ENCODE results near the gene RANBP10. TPM values are rescaled to one million over a fixed set of nuclear protein-coding genes. Genes with fewer than 3 reads are reported as not detected.

Gene RANBP10
- 14.7 TPM for total RNA-seq
- long read RNA-seq, full-length matches to known transcripts: 4 of 12 reads
- long read RNA-seq, partial matches to known transcripts: 3 of 12 reads
- long read RNA-seq, other reads (novel, unspliced or antisense): 5 of 12 reads

GRCh38 chr16:67806428-67807147, at the start of gene RANBP10, which contains the start of gene TSNAXIP1:
RANBP10 (minus strand) TSS chr16:67806560; CDS start chr16:67806536, 24 bp downstream.
TSNAXIP1 (plus strand) TSS chr16:67806889; CDS start chr16:67807150, 261 bp downstream.
- no peak for TF ChIP-seq CTCF (IDR thresholded peaks at IDR 0.05; ENCODE audit: borderline replicate concordance)
- DNase-seq: peak; percentile 96
- H3K4me3 ChIP-seq: peak within 1 kb of the TSS; percentile 93
- H3K9me3 ChIP-seq (replicated peaks): no peaks in the 10 kb centered on the region
- H3K27me3 ChIP-seq (ENCODE audit: low read depth): no peaks in the 10 kb centered on the region
- peaks cover 22% of the 10 kb centered on the region for H3K36me3 ChIP-seq
- H3K27ac ChIP-seq (replicated peaks): peak within 1 kb of the TSS; percentile 90
- intact Hi-C loops (cut with micrococcal nuclease): loop anchor here (5.0 to 10.0 kb wide), 2 partner anchors 84 to 132 kb away; no protein-coding TSS in a partner anchor
- H3K4me1 ChIP-seq: peaks cover 32% of the 10 kb centered on the region

- Histone ChIP-seq H3K4me1 (peaks cover 67% of the 10 kb centered on the region), H3K27ac (replicated peaks) (peak overlapping the region; percentile 93), H3K9me3 (replicated peaks) (no peaks in the 10 kb centered on the region), H3K4me3 (no peak overlapping the region), H3K27me3 (ENCODE audit: low read depth) (no peaks in the 10 kb centered on the region), H3K36me3 (peaks cover 8% of the 10 kb centered on the region)
- intact Hi-C loops (cut with micrococcal nuclease): no loop called here
- no peak for TF ChIP-seq CTCF (IDR thresholded peaks at IDR 0.05; ENCODE audit: borderline replicate concordance)
- no peak for DNase-seq
Measured at GRCh38 chr16:67855789-67856188, 49.4 kb upstream of the RANBP10 start.

- Histone ChIP-seq H3K4me1 (peaks cover 55% of the 10 kb centered on the region), H3K27ac (replicated peaks) (no peak overlapping the region), H3K4me3 (no peak overlapping the region), H3K9me3 (replicated peaks) (no peaks in the 10 kb centered on the region), H3K36me3 (no peaks in the 10 kb centered on the region), H3K27me3 (ENCODE audit: low read depth) (no peaks in the 10 kb centered on the region)
- intact Hi-C loops (cut with micrococcal nuclease): no loop called here
- TF ChIP-seq CTCF (IDR thresholded peaks at IDR 0.05; ENCODE audit: borderline replicate concordance): no peak
- no peak for DNase-seq
Measured at GRCh38 chr16:67853670-67854069, 47.3 kb upstream of the RANBP10 start.

- no peak for DNase-seq
- H3K4me1 ChIP-seq: peaks cover 62% of the 10 kb centered on the region
- intact Hi-C loops (cut with micrococcal nuclease): no loop called here
- H3K27ac ChIP-seq (replicated peaks): peak overlapping the region; percentile 99
- peaks cover 4% of the 10 kb centered on the region for H3K36me3 ChIP-seq
- H3K27me3 ChIP-seq (ENCODE audit: low read depth): no peaks in the 10 kb centered on the region
- H3K4me3 ChIP-seq: peak overlapping the region; percentile 82
- no peak for TF ChIP-seq CTCF (IDR thresholded peaks at IDR 0.05; ENCODE audit: borderline replicate concordance)
- H3K9me3 ChIP-seq (replicated peaks): no peaks in the 10 kb centered on the region
Measured at GRCh38 chr16:67848118-67848517, 41.8 kb upstream of the RANBP10 start.

GRCh38 chr16:67847064-67847861, 40.9 kb upstream of the RANBP10 start, which contains the start of gene CENPT:
CENPT (minus strand) TSS chr16:67847693; CDS start chr16:67833859, 13,834 bp downstream.
- H3K36me3 ChIP-seq: peaks cover 4% of the 10 kb centered on the region
- peak within 1 kb of the TSS; percentile 99 for H3K27ac ChIP-seq (replicated peaks)
- intact Hi-C loops (cut with micrococcal nuclease): no loop called here
- no peaks in the 10 kb centered on the region for H3K9me3 ChIP-seq (replicated peaks)
- H3K4me3 ChIP-seq: peak within 1 kb of the TSS; percentile 82
- no peaks in the 10 kb centered on the region for H3K27me3 ChIP-seq (ENCODE audit: low read depth)
- H3K4me1 ChIP-seq: peaks cover 69% of the 10 kb centered on the region
- peak; percentile 68 for DNase-seq
- no peak for TF ChIP-seq CTCF (IDR thresholded peaks at IDR 0.05; ENCODE audit: borderline replicate concordance)
